Epithelial cell of prostate (primary cell): ENCODE results near the gene UCHL5.

Experiments
- DNase-seq: peaks from one replicate; pipeline ENCODE4 v3.0.0-alpha.2; 2011; ENCODE audit warnings: low read depth, low spot score
- H3K27ac ChIP-seq: fragments of 450-650 bp; 2 replicates; pipeline ENCODE4 v1.5.1; 2017; ENCODE audit warnings: mild to moderate bottlenecking

The UCHL5 gene

DNA sequence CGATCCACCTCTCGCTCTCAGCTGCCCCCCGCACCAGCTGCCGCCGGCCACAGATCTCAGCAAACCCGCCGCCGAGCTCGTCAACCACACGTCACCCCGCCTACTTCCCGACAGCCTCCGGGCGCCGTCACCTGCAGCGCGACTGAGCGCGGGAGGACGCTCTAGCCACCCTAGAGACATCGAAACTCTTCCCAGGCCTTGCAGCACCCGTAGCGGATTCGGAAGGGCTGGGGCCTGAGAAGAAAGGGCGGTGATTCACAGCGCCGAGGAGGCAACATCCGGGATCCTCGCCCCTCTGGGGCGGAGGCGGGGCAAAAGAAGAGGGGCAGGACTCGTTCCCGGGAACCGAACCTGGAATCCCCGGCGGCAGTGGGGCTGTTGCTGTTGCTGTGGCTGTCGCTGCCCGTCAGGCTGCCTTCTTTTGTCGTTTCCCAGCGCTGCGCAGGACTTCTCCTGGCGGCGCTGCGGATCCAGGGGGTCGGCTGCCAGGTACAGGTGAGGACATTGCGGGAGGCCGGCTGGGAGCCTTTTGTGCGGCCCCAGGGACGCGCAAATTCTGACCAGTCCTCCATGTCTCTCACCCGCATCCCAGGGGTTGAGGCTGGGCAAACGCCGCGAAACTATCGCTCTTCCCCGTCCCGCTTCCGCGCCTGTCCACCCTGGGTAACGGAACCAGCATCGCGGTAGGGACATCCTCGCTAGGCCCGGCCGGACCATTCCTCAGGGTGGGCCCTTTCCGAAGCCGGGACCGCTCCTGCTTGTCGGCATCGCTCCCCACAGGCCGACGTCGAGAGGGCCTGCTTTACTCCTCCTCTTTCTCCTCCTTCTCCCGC is at the start of gene UCHL5, which contains the start of gene RO60:
Gene UCHL5 (minus strand): TSS at position 79 of the 833 bp plus-strand sequence. CDS start 100 bp downstream, outside the sequence.
Gene RO60 (plus strand): TSS at position 331 of the 833 bp plus-strand sequence. CDS start 9,443 bp downstream, outside the sequence.
- DNase-seq: peak; percentile 94
- peak within 1 kb of the TSS; percentile 95 for H3K27ac ChIP-seq

GRCh38 chr1:193108471-193108870 is 49.3 kb upstream of the UCHL5 start:
- H3K27ac ChIP-seq: no peak overlapping the region
- no peak for DNase-seq

DNA sequence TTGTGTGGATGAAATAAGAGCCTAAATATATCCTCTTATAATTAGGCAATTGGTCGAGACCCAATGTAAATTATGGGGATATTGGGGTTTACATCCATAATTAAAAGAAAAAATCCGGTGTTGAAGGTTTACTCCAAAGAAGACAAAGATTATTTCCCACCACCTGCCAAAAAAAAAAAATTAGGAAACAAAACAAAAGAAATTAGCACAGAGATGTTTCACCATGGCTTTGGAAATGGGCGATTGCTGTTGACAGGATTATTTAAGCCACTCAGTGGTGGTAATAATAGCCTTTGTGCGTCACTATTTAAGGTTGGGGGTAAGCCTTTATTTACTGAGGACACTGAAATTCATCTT is 46.6 kb upstream of the UCHL5 start:
- H3K27ac ChIP-seq: peak overlapping the region; percentile 88
- no peak for DNase-seq

- DNase-seq: no peak
- peak within 1 kb of the TSS; percentile 88 for H3K27ac ChIP-seq
Observed at GRCh38 chr1:193104907-193105820, 46.0 kb upstream of the UCHL5 start, which contains the start of gene GLRX2. Gene GLRX2 (minus strand): TSS chr1:193105414. CDS start chr1:193105382, 32 bp downstream.

GRCh38 chr1:193104502-193104906 is 45.3 kb upstream of the UCHL5 start:
- no peak for DNase-seq
- H3K27ac ChIP-seq: peak overlapping the region; percentile 88

- peak overlapping the region; percentile 88 for H3K27ac ChIP-seq
Observed at GRCh38 chr1:193103759-193104501, 44.8 kb upstream of the UCHL5 start.

DNA sequence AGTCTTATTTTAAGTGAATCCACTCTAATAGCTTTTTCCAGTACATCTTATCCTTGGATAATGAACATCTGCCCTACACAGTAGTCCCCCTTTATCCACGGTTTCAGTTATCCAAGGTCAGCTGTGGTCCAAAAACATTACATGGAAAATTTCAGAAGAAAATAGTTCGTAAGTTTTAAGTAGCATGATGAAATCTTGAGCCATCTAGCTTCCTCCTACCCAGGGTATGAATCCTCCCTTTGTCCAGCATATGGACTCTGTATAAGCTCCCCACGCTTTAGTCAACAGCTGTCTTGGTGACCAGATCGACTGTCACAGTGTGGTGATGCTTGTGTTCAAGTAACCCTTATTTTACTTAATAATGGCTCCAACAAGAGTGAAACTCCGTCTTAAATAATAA is 43.5 kb upstream of the UCHL5 start:
- no peak for DNase-seq
- no peak overlapping the region for H3K27ac ChIP-seq

More at GRCh38 chr1:193103759-193104501, 44.8 kb upstream of the UCHL5 start:
- no peak for DNase-seq

DNA sequence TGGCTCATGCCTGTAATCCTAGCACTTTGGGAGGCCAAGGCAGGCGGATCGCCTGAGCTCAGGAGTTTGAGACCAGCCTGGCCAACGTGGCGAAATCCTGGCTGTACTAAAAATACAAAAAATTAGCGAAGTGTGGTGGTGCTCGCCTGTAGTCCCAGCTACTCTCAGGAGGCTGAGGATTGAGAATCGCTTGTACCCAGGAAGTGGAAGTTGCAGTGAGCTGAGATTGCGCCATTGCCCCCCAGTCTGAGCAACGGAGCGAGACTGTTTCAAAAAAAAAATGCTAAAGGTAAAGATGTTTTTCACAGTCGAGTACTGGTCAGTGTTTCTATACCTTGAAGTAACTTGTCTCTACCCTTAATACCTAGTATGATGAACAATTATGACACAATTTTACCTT is 35.0 kb upstream of the UCHL5 start:
- DNase-seq: no peak
- no peak overlapping the region for H3K27ac ChIP-seq

- no peak overlapping the region for H3K27ac ChIP-seq
- DNase-seq: no peak
Observed at GRCh38 chr1:193090865-193091264, 31.7 kb upstream of the UCHL5 start.

- H3K27ac ChIP-seq: no peak overlapping the region
- no peak for DNase-seq
Observed at GRCh38 chr1:193087893-193088292, 28.7 kb upstream of the UCHL5 start.

DNA sequence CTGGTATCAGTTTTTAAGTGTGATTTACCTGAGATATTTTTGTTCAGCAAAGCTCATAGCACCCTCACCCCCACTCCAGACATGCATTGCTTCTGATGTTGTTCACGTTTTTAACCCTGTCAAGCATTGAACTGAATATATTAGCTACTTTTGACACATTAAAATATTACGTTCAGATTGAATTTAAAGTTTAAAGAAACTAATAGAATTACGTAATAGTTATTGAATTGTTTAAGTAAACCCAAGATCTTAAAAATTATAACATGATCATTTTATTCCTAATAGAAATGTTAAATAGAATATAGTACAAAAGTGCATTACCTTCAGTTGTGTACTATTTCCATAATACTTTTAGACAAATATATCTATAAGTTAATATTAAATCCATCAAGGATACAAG is 27.2 kb upstream of the UCHL5 start:
- DNase-seq: no peak
- no peak overlapping the region for H3K27ac ChIP-seq

GRCh38 chr1:193085263-193085662 is 26.1 kb upstream of the UCHL5 start:
- DNase-seq: no peak
- no peak overlapping the region for H3K27ac ChIP-seq

- no peak overlapping the region for H3K27ac ChIP-seq
- DNase-seq: no peak
Observed at GRCh38 chr1:193083365-193084088, 24.4 kb upstream of the UCHL5 start.

- no peak for DNase-seq
- no peak overlapping the region for H3K27ac ChIP-seq
Observed at GRCh38 chr1:193079187-193079586, 20.0 kb upstream of the UCHL5 start.

DNA sequence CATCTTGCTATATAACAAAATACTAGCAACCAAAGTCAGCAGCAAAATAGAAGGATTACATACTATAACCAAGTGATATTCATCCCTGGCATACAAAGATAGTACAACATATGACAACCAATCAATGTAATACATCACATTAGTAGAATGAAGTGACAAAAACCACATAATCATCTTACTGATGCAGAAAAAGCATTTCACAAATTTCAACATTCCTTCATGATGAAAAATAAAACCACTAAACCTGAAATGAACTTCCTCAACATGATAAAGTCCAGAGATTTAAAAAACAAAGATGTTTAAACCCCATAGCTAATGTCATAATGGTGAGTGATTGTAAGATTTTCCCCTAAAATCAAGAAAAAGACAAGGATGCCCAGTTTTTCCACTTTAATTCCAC is 18.8 kb upstream of the UCHL5 start:
- DNase-seq: no peak
- no peak overlapping the region for H3K27ac ChIP-seq

GRCh38 chr1:193070942-193071341 is 11.8 kb upstream of the UCHL5 start:
- no peak for DNase-seq
- H3K27ac ChIP-seq: no peak overlapping the region

DNA sequence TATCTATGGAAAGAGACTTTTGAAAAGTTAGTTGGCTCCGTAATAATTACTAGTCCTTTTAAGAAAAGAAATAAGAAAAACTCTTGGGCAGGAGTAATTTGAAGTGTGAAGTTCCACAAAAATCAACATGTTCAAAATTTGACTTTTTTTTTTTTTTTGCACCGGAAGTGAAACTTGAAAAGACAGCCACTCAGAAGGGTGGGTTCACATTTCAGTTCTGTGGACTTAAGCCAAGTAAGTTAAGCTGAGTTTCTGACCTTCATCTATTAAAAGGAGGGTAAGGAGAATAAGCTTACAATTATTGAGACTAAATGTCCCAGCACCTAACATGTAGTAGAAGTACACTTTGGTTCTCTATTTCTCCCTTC is 11.2 kb upstream of the UCHL5 start:
- no peak overlapping the region for H3K27ac ChIP-seq
- no peak for DNase-seq

- no peak for DNase-seq
- no peak overlapping the region for H3K27ac ChIP-seq
Observed at GRCh38 chr1:193069748-193070385, 10.7 kb upstream of the UCHL5 start.

GRCh38 chr1:193068013-193068412 is 8.9 kb upstream of the UCHL5 start:
- DNase-seq: no peak
- H3K27ac ChIP-seq: no peak overlapping the region
